ENCODE data around the gene PARP2. TPM values are rescaled to one million over a fixed set of nuclear protein-coding genes. Genes with fewer than 3 reads are reported as not detected.

Gene PARP2
- total RNA-seq, 1 donor from 2014 or later: 19.5 TPM

DNA sequence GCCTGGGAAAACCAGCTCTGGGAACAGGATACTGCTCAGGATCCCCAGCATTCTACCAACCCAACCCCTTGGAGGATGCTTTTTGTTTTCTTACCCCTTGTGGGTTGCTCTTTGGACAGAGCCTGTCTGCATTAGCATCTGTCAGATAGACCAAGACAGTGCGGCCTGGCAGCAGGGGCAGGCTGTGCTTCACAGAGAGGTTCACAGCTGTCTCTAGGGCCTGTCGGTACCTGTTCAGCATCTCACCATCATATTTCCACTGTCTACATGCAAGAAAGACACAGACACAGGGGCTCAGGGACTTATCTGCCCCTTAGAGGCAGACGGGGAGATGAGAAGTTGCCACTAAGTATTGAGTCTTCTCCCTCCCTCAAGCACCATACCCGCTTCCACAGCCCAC, 48.1 kb downstream of the PARP2 start:
- H3K4me1 Mint-ChIP-seq: peaks cover 7% of the 10 kb centered on the region
- DNase-seq (no peak), ATAC-seq (ENCODE audit: low read depth) (no peak)
- intact Hi-C loops (cut with micrococcal nuclease): no loop called here
- POLR2A ChIA-PET: interaction anchor here (0.7 kb wide), 1 partner anchor 10 kb away, joined by 4 read pairs; no protein-coding TSS in a partner anchor
- H3K36me3 Mint-ChIP-seq (ENCODE audit: low read depth): peaks cover 88% of the 10 kb centered on the region
- H3K9me3 Mint-ChIP-seq: no peaks in the 10 kb centered on the region
- TF ChIP-seq, protein P1, sequence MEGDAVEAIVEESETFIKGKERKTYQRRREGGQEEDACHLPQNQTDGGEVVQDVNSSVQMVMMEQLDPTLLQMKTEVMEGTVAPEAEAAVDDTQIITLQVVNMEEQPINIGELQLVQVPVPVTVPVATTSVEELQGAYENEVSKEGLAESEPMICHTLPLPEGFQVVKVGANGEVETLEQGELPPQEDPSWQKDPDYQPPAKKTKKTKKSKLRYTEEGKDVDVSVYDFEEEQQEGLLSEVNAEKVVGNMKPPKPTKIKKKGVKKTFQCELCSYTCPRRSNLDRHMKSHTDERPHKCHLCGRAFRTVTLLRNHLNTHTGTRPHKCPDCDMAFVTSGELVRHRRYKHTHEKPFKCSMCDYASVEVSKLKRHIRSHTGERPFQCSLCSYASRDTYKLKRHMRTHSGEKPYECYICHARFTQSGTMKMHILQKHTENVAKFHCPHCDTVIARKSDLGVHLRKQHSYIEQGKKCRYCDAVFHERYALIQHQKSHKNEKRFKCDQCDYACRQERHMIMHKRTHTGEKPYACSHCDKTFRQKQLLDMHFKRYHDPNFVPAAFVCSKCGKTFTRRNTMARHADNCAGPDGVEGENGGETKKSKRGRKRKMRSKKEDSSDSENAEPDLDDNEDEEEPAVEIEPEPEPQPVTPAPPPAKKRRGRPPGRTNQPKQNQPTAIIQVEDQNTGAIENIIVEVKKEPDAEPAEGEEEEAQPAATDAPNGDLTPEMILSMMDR (IDR thresholded peaks at IDR 0.05): no peak
- CTCF ChIA-PET: no interaction called here
- H3K27me3 Mint-ChIP-seq: no peaks in the 10 kb centered on the region
- H3K4me3 Mint-ChIP-seq: no peak overlapping the region
- no peak overlapping the region for H3K27ac Mint-ChIP-seq

DNA sequence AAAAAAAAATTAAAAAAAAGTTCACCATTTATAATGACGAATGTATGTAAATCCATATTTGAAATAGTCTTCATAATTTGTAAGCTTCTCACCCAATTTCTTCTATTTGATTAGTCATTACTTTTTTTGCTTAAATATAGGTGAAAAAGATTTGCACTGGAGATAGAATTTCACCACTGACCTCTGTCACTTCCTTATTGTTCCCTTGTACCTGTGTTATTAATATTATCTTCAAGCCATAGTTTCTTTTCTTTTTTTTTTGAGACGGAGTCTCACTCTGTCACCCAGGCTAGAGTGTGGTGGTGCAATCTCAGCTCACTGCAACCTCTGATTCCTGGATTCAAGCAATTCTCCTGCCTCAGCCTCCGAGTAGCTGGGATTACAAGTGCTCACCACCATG, 54.1 kb downstream of the PARP2 start:
- Mint-ChIP-seq H3K36me3 (ENCODE audit: low read depth) (peaks cover 77% of the 10 kb centered on the region), H3K4me1 (peaks cover 15% of the 10 kb centered on the region), H3K27ac (no peak overlapping the region), H3K9me3 (no peaks in the 10 kb centered on the region), H3K4me3 (no peak overlapping the region), H3K27me3 (no peaks in the 10 kb centered on the region)
- intact Hi-C loops (cut with micrococcal nuclease): no loop called here
- ATAC-seq (ENCODE audit: low read depth): no peak
- TF ChIP-seq, protein P1 (IDR thresholded peaks at IDR 0.05): no peak
- CTCF ChIA-PET: no interaction called here
- DNase-seq: no peak
- POLR2A ChIA-PET: no interaction called here

- Mint-ChIP-seq H3K9me3 (no peaks in the 10 kb centered on the region), H3K27me3 (no peaks in the 10 kb centered on the region), H3K4me3 (no peak overlapping the region), H3K4me1 (peaks cover 15% of the 10 kb centered on the region), H3K36me3 (ENCODE audit: low read depth) (peaks cover 82% of the 10 kb centered on the region), H3K27ac (no peak overlapping the region)
- ChIA-PET POLR2A (interaction anchor here (1.3 kb wide), 1 partner anchor 9 kb away, joined by 4 read pairs; no protein-coding TSS in a partner anchor), CTCF (interaction anchor here (1.2 kb wide), 1 partner anchor 15 kb away, joined by 3 read pairs; no protein-coding TSS in a partner anchor)
- DNase-seq: no peak
- TF ChIP-seq, protein P1 (IDR thresholded peaks at IDR 0.05): no peak
- intact Hi-C loops (cut with micrococcal nuclease): no loop called here
- no peak for ATAC-seq (ENCODE audit: low read depth)
Measured at GRCh38 chr14:20400589-20400964, 57.1 kb downstream of the PARP2 start.

GRCh38 chr14:20400965-20401593, 57.6 kb downstream of the PARP2 start:
- TF ChIP-seq, protein P1 (IDR thresholded peaks at IDR 0.05): no peak
- Mint-ChIP-seq H3K9me3 (no peaks in the 10 kb centered on the region), H3K36me3 (ENCODE audit: low read depth) (peaks cover 81% of the 10 kb centered on the region), H3K27me3 (no peaks in the 10 kb centered on the region), H3K4me3 (no peak overlapping the region), H3K27ac (peak overlapping the region; percentile 21), H3K4me1 (peaks cover 15% of the 10 kb centered on the region)
- ChIA-PET CTCF (interaction anchor here (1.2 to 1.4 kb wide), 2 partner anchors 15 to 73 kb away, joined by 3 read pairs; no protein-coding TSS in a partner anchor), POLR2A (interaction anchor here (1.0 to 1.3 kb wide), 2 partner anchors 10 to 58 kb away, joined by 4 to 7 read pairs; no protein-coding TSS in a partner anchor)
- DNase-seq (no peak), ATAC-seq (ENCODE audit: low read depth) (no peak)
- intact Hi-C loops (cut with micrococcal nuclease): no loop called here

GRCh38 chr14:20403521-20403920, 60.1 kb downstream of the PARP2 start:
- DNase-seq (no peak), ATAC-seq (ENCODE audit: low read depth) (no peak)
- no peaks in the 10 kb centered on the region for H3K27me3 Mint-ChIP-seq
- H3K4me3 Mint-ChIP-seq: no peak overlapping the region
- H3K27ac Mint-ChIP-seq: no peak overlapping the region
- H3K4me1 Mint-ChIP-seq: peaks cover 25% of the 10 kb centered on the region
- H3K36me3 Mint-ChIP-seq (ENCODE audit: low read depth): peaks cover 87% of the 10 kb centered on the region
- TF ChIP-seq, protein P1 (IDR thresholded peaks at IDR 0.05): no peak
- CTCF ChIA-PET: interaction anchor here (1.0 kb wide), 1 partner anchor 205 kb away, joined by 3 read pairs; no protein-coding TSS in a partner anchor
- POLR2A ChIA-PET: interaction anchor here (1.6 kb wide), 1 partner anchor 60 kb away, joined by 3 read pairs; the partner anchor contains the start of gene PARP2
- intact Hi-C loops (cut with micrococcal nuclease): no loop called here
- no peaks in the 10 kb centered on the region for H3K9me3 Mint-ChIP-seq

Other genes with a start within 250 kb of the PARP2 start
- not detected in 2 replicates for gene OR4K17, start 232.9 kb upstream of the PARP2 start, total RNA-seq
- gene OR4N5, start 204.8 kb upstream of the PARP2 start, total RNA-seq: not detected in 2 replicates
- not detected in 2 replicates for gene OR11G2, start 152.7 kb upstream of the PARP2 start, total RNA-seq
- not detected in 2 replicates for gene OR11H6, start 119.9 kb upstream of the PARP2 start, total RNA-seq
- gene OR11H7, start 114.7 kb upstream of the PARP2 start, total RNA-seq: not detected in 2 replicates
- gene OR11H4, start 104.3 kb upstream of the PARP2 start, total RNA-seq: not detected in 2 replicates
- 25.0 and 32.7 TPM in 2 replicates for gene TTC5, start 37.7 kb upstream of the PARP2 start, total RNA-seq
- 34.0 and 35.3 TPM in 2 replicates for gene CCNB1IP1, start 10.4 kb upstream of the PARP2 start, total RNA-seq
- gene TEP1, start 69.9 kb downstream of the PARP2 start, total RNA-seq: 99.0 and 120 TPM in 2 replicates
- gene KLHL33, start 92.5 kb downstream of the PARP2 start, total RNA-seq: 0.42 and 0.53 TPM in 2 replicates
- 98.3 and 112 TPM in 2 replicates for gene OSGEP, start 111.2 kb downstream of the PARP2 start, total RNA-seq
- 215 and 231 TPM in 2 replicates for gene APEX1, start 111.6 kb downstream of the PARP2 start, total RNA-seq
- gene PIP4P1, start 117.8 kb downstream of the PARP2 start, total RNA-seq: 84.8 and 87.3 TPM in 2 replicates
- gene PNP, start 125.8 kb downstream of the PARP2 start, total RNA-seq: 87.2 and 88.0 TPM in 2 replicates
- gene RNASE10, start 161.9 kb downstream of the PARP2 start, total RNA-seq: 0.32 and 0.73 TPM in 2 replicates
- gene RNASE9, start 217.4 kb downstream of the PARP2 start, total RNA-seq: not detected in 2 replicates
- gene RNASE11, start 244.4 kb downstream of the PARP2 start, total RNA-seq: not detected in 2 replicates
- not detected in 2 replicates for gene RNASE12, start 247.7 kb downstream of the PARP2 start, total RNA-seq

Measured in activated B cell treated with CpG ODN at 0.5 μM for 24 hours (primary cell).